Measurements from ENCODE around the gene CCNF.

DNA sequence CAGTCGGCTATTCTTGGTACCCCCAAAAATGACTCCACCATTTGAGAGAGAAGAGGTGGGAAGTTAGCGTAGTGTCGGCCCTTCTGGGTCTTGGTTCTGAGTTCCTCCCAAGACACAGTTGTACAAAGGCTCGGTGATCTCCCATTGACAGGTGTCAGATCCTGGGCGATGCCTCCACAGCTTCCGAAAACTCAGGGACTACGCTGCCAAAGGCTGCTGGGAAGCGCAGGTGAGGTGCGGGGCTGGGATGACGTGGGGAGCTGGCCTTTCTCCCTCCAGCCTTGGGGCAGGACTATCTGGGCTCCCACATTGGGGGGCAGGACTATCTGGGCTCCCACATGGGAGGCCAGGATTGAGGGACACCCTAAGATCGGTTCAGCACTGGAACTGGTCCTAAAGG, 10.4 kb downstream of the CCNF start:
- no peak for TF ChIP-seq POLR2AphosphoS5 (IDR thresholded peaks at IDR 0.05; ENCODE audit: low read depth, low read length)
- TF ChIP-seq EZH2 (IDR thresholded peaks at IDR 0.05): no peak
- TF ChIP-seq TCF7L2 (IDR thresholded peaks at IDR 0.05; ENCODE audit: borderline replicate concordance, extremely low read depth, insufficient read depth, insufficient read length): no peak
- TF ChIP-seq FOSL1 (IDR thresholded peaks at IDR 0.05; ENCODE audit: low read depth): no peak
- TF ChIP-seq, protein P1, sequence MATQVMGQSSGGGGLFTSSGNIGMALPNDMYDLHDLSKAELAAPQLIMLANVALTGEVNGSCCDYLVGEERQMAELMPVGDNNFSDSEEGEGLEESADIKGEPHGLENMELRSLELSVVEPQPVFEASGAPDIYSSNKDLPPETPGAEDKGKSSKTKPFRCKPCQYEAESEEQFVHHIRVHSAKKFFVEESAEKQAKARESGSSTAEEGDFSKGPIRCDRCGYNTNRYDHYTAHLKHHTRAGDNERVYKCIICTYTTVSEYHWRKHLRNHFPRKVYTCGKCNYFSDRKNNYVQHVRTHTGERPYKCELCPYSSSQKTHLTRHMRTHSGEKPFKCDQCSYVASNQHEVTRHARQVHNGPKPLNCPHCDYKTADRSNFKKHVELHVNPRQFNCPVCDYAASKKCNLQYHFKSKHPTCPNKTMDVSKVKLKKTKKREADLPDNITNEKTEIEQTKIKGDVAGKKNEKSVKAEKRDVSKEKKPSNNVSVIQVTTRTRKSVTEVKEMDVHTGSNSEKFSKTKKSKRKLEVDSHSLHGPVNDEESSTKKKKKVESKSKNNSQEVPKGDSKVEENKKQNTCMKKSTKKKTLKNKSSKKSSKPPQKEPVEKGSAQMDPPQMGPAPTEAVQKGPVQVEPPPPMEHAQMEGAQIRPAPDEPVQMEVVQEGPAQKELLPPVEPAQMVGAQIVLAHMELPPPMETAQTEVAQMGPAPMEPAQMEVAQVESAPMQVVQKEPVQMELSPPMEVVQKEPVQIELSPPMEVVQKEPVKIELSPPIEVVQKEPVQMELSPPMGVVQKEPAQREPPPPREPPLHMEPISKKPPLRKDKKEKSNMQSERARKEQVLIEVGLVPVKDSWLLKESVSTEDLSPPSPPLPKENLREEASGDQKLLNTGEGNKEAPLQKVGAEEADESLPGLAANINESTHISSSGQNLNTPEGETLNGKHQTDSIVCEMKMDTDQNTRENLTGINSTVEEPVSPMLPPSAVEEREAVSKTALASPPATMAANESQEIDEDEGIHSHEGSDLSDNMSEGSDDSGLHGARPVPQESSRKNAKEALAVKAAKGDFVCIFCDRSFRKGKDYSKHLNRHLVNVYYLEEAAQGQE (IDR thresholded peaks at IDR 0.05; ENCODE audit: low read depth): no peak
- TF ChIP-seq POLR2A (IDR thresholded peaks at IDR 0.05; ENCODE audit: borderline replicate concordance, extremely low read depth, insufficient read depth, insufficient read length): no peak
- TF ChIP-seq, protein P2, sequence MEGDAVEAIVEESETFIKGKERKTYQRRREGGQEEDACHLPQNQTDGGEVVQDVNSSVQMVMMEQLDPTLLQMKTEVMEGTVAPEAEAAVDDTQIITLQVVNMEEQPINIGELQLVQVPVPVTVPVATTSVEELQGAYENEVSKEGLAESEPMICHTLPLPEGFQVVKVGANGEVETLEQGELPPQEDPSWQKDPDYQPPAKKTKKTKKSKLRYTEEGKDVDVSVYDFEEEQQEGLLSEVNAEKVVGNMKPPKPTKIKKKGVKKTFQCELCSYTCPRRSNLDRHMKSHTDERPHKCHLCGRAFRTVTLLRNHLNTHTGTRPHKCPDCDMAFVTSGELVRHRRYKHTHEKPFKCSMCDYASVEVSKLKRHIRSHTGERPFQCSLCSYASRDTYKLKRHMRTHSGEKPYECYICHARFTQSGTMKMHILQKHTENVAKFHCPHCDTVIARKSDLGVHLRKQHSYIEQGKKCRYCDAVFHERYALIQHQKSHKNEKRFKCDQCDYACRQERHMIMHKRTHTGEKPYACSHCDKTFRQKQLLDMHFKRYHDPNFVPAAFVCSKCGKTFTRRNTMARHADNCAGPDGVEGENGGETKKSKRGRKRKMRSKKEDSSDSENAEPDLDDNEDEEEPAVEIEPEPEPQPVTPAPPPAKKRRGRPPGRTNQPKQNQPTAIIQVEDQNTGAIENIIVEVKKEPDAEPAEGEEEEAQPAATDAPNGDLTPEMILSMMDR (IDR thresholded peaks at IDR 0.05 in 2 of 3, conservative IDR thresholded peaks at IDR 0.05 in 1 of 3; ENCODE audit: borderline replicate concordance in 1 of 3, insufficient read depth in 1 of 3, low read depth in 2 of 3, low read length in 2 of 3): no peak
- TF ChIP-seq EZH2phosphoT487 (IDR thresholded peaks at IDR 0.05; ENCODE audit: borderline replicate concordance): no peak
- TF ChIP-seq RAD21 (IDR thresholded peaks at IDR 0.05; ENCODE audit: low read depth): no peak
- no peak for TF ChIP-seq ZNF274 (IDR thresholded peaks at IDR 0.05; ENCODE audit: low read depth, low read length)
- TF ChIP-seq SP1 (IDR thresholded peaks at IDR 0.05; ENCODE audit: low read depth): no peak
- TF ChIP-seq, protein P3, sequence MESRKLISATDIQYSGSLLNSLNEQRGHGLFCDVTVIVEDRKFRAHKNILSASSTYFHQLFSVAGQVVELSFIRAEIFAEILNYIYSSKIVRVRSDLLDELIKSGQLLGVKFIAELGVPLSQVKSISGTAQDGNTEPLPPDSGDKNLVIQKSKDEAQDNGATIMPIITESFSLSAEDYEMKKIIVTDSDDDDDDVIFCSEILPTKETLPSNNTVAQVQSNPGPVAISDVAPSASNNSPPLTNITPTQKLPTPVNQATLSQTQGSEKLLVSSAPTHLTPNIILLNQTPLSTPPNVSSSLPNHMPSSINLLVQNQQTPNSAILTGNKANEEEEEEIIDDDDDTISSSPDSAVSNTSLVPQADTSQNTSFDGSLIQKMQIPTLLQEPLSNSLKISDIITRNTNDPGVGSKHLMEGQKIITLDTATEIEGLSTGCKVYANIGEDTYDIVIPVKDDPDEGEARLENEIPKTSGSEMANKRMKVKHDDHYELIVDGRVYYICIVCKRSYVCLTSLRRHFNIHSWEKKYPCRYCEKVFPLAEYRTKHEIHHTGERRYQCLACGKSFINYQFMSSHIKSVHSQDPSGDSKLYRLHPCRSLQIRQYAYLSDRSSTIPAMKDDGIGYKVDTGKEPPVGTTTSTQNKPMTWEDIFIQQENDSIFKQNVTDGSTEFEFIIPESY (IDR thresholded peaks at IDR 0.05; ENCODE audit: extremely low read depth, insufficient replicate concordance, low read length): no peak
- no peak for TF ChIP-seq YY1 (IDR thresholded peaks at IDR 0.05; ENCODE audit: extremely low read depth, insufficient replicate concordance, low read depth, low read length)
